ENCODE results near the gene CEP63.
"Not testable (repeated sequence)": the region's sequence is repeated elsewhere in the genome, so short reads cannot be mapped to it uniquely, and the experiment has no call there.

The CEP63 gene

GRCh38 chr3:134522541-134522940, 36.7 kb downstream of the CEP63 start:
- DNase-seq = no peak

GRCh38 chr3:134525293-134525692, 39.4 kb downstream of the CEP63 start:
- no peak for DNase-seq

- no peak for DNase-seq
Observed at GRCh38 chr3:134526319-134526718, 40.5 kb downstream of the CEP63 start.

- DNase-seq = no peak
Observed at GRCh38 chr3:134527037-134527436, 41.2 kb downstream of the CEP63 start.

- DNase-seq = no peak
Observed at GRCh38 chr3:134527538-134528186, 41.8 kb downstream of the CEP63 start.

GRCh38 chr3:134533493-134533892, 47.6 kb downstream of the CEP63 start:
- no peak for DNase-seq

GRCh38 chr3:134535186-134535970, 49.5 kb downstream of the CEP63 start:
- DNase-seq = no peak

GRCh38 chr3:134536781-134537180, 50.9 kb downstream of the CEP63 start:
- DNase-seq = no peak

GRCh38 chr3:134542287-134542958, 56.6 kb downstream of the CEP63 start:
- no peak for DNase-seq

GRCh38 chr3:134543113-134543512, 57.3 kb downstream of the CEP63 start:
- DNase-seq = no peak

GRCh38 chr3:134544316-134544715, 58.5 kb downstream of the CEP63 start:
- no peak for DNase-seq

GRCh38 chr3:134544783-134545182, 58.9 kb downstream of the CEP63 start:
- not testable (repeated sequence) for DNase-seq

- no peak for DNase-seq
Observed at GRCh38 chr3:134545818-134546217, 60.0 kb downstream of the CEP63 start.

GRCh38 chr3:134552784-134553183, 66.9 kb downstream of the CEP63 start:
- no peak for DNase-seq

- no peak for DNase-seq
Observed at GRCh38 chr3:134559591-134559990, 73.7 kb downstream of the CEP63 start.

- DNase-seq = no peak
Observed at GRCh38 chr3:134562055-134562454, 76.2 kb downstream of the CEP63 start.

- no peak for DNase-seq
Observed at GRCh38 chr3:134563601-134564000, 77.7 kb downstream of the CEP63 start.

GRCh38 chr3:134564991-134565390, 79.1 kb downstream of the CEP63 start:
- DNase-seq = no peak

GRCh38 chr3:134567605-134568004, 81.7 kb downstream of the CEP63 start:
- no peak for DNase-seq

GRCh38 chr3:134568790-134569189, 82.9 kb downstream of the CEP63 start:
- DNase-seq = no peak

GRCh38 chr3:134569899-134570298, 84.0 kb downstream of the CEP63 start:
- not testable (repeated sequence) for DNase-seq

- DNase-seq = no peak
Observed at GRCh38 chr3:134576426-134576825, 90.6 kb downstream of the CEP63 start.

GRCh38 chr3:134576831-134577230, 91.0 kb downstream of the CEP63 start:
- no peak for DNase-seq

GRCh38 chr3:134579141-134579665, 93.3 kb downstream of the CEP63 start:
- DNase-seq = no peak
